Islet of Langerhans (tissue), 1 donor: ENCODE results near the gene ASF1B.
"Not testable (repeated sequence)": the region's sequence is repeated elsewhere in the genome, so short reads cannot be mapped to it uniquely, and the experiment has no call there.

ENCODE experiments used
- FAIRE-seq: peaks from one replicate; lab custom pipeline; 2011; peaks lifted over from hg19 to GRCh38; lab: Jason Lieb, UNC

The ASF1B gene

GRCh38 chr19:14159059-14159458 lies 22.7 kb upstream of the ASF1B start:
- FAIRE-seq = no peak

DNA sequence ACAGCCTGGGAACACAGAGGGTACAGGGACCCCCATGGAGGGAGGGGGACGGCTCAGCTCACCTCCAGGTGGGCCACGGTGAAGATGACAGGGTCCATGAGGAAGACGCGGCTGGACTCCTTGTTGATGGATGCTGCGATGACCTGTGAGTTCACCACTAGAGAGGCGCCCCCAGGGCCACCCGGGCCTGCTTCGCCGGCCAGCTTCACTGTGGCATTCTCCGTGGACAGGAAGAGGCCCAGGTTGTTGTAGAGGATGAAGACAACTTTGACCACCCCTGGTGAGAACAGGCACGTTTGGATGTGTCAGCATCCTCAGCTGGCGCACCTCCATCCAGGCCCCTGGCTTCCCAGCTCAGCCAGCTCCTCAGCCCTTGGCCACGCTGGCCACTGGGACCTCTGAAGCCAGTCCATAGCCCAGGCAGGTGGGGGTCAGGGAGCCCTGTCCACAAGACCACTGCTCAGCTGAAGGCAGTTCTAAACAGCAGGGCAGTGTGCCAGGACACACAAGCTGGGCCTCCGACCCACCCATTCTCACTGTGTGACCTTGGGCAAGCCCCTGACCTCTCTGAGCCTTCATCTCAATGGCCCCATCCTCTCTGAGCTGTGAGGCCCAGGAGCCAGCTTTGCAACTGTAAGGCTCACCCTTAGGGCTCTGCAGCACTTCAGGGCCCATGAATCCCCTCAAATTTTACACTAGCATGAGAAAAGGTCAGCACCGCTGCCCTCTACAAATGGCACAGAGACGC lies 22.1 kb upstream of the ASF1B start:
- FAIRE-seq = no peak

- FAIRE-seq = no peak
Measured at GRCh38 chr19:14156971-14157717, 20.8 kb upstream of the ASF1B start.

- FAIRE-seq = no peak
Measured at GRCh38 chr19:14156122-14156521, 19.7 kb upstream of the ASF1B start.

GRCh38 chr19:14155371-14155770 lies 19.0 kb upstream of the ASF1B start:
- no peak for FAIRE-seq

GRCh38 chr19:14152713-14153112 lies 16.3 kb upstream of the ASF1B start:
- no peak for FAIRE-seq

- FAIRE-seq = no peak
Measured at GRCh38 chr19:14150770-14151661, 14.6 kb upstream of the ASF1B start.

GRCh38 chr19:14150041-14150769 lies 13.8 kb upstream of the ASF1B start:
- FAIRE-seq = no peak

DNA sequence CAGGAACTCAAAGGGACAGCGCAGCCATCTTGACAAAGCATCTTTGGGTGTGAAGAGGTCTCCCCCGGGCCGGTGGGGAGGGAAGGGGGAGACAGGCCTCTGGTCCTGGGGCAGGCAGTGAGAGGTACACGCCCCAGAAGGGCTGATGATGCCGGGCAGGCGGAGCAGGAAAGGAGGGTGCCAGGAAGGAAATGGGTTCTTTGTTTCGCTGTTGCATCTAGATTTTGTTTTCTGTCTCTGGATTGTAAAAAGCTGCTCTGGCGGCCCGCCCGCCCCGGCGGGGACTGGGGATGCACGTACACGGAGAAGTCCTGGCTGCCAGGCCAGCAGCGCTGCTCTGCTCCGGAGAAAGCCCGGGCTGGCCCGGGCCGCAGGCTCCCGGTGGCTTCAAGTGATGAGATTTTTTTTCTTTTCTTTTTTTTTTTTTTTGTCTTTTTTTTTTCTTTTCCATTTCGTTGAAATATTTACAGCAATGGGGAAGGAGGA lies 13.2 kb upstream of the ASF1B start:
- no peak for FAIRE-seq

GRCh38 chr19:14148751-14149410 lies 12.5 kb upstream of the ASF1B start:
- no peak for FAIRE-seq

GRCh38 chr19:14147797-14148605 lies 11.6 kb upstream of the ASF1B start:
- FAIRE-seq = no peak

DNA sequence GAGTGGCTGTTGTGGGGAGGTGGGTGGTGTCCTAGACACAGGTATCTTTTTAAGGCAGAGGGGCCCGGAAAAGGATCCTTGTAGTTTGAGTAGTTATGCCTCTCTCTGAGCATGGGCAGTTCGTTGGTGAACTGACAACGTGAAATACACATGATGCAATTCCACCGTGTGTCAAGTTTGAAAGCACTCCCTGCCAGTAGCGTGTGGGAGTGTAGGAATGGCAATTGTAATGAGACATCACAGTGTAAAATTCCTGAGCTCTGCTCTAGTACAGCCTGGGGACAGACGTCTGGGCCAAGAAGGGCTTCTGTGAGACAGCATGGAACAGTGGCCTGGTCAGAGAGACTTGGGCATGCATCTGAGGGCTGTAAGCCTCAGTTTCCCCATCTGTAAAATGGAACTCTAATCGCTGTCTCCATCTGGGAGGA lies 10.4 kb upstream of the ASF1B start:
- no peak for FAIRE-seq

GRCh38 chr19:14146169-14146568 lies 9.8 kb upstream of the ASF1B start:
- not testable (repeated sequence) for FAIRE-seq

DNA sequence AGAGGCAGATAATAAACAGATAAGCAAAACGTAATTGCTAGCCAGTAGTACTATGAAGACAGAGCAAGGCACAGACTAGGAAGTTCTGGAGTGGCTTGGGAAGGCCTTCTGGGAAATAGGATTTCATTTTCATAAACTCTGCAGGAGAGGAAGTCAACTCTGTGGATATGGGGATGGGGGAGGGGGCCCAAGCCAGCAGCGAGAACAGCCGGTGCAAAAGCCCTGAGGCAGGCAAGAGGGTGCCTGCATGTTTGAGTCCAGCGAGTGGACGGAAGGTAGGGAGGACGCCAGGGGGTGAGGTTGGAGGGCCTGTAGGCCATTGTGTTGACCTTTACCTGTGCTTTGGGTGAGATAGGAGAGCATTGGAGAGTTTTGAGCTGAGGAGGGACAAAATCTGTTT lies 9.0 kb upstream of the ASF1B start:
- no peak for FAIRE-seq

DNA sequence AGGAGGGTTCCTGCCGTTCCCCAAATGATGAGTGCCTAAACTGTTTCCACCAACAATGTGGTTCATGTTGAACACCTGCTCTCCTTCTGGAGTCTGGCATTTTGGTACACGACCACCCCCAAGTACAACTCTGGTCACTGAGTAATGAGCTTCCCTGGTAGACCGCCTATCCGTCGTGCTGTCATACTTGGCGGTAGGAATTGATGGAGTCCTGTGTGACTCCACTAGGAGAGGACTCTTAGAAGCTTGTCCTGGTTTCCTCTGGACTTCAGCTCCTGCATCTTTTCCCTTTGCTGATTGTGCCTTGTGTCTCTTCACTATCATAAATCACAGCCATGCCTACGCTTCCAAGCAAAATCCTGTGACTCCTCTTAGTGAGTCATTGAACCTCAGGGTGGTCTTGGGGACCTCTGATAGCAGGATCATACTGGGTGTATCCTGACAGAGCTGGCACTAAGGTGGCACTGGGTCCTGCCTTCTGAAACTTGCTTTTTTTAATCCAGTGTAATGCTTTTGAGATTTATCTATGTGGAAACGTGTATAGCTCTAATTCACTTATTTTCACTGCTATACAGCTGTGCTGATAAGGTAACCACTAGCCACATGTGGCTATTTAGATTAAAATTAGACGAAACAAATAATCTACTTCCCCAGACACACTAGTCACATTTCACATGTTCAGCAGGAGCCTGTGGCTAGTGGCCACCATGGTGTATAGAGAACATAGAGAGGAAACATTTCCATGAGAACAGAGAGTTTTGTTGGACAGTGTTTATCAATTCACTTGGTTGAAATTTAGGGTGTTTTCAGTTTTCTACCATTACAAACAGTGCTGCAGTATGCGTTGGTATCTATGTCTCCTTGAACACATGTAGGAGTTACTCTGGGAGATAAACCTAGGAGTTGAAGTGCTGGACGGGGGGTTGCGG lies 6.1 kb upstream of the ASF1B start:
- FAIRE-seq = no peak

GRCh38 chr19:14141041-14141440 lies 4.7 kb upstream of the ASF1B start:
- FAIRE-seq = no peak

DNA sequence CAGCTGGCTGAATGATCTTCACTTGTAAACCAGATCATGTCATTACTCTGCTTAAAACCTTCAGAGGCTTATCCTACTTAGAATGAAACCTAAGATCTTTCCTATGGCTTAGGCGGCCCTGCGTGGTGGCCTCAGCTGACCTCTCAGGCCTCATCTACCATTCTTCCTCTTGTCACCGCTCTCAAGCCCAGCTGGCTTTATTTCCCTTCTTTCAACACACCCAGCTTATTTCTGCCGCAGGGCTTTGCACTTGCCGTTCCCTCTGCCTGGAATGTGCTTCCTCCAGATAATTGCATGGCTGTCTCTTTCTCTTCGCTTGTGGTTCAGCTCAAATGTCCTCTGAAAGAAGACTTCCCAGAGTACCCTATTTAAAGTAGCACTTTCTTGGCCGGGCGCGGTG lies 3.6 kb upstream of the ASF1B start:
- no peak for FAIRE-seq

GRCh38 chr19:14138576-14139265 lies 2.3 kb upstream of the ASF1B start:
- no peak for FAIRE-seq
